VCaP (cell line): ENCODE measurements around the gene MSRB3.

Experiments used
- H3K27ac ChIP-seq: fragments of 450-650 bp; 2 replicates; pipeline ENCODE4 v1.5.1; 2017
- TF ChIP-seq, protein P1 (sequence below): fragments of 450-650 bp; conservative IDR thresholded peaks from 2 replicates; pipeline ENCODE4 v1.5.1; 2017; ENCODE audit warnings: mild to moderate bottlenecking, moderate library complexity

Gene MSRB3

DNA sequence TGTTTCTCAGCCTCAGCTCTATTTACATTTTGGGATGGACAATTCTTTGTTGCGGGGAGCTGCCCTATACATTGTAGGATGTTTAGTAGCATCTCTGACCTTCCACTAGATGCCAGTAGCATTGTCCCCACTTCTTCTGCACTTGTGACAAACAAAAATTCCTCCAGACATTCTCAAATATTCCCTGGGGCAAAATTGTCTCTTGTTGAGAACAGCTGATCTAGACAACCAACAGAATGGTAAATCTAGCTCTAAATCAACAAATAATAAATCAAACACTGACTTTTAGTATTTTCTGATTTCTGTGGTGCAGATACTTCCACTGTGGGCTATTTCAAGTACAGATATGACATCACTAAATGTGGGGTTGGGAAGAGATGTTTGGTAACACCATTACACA, 60.7 kb downstream of the MSRB3 start:
- H3K27ac ChIP-seq: no peak overlapping the region
- TF ChIP-seq, protein P1, sequence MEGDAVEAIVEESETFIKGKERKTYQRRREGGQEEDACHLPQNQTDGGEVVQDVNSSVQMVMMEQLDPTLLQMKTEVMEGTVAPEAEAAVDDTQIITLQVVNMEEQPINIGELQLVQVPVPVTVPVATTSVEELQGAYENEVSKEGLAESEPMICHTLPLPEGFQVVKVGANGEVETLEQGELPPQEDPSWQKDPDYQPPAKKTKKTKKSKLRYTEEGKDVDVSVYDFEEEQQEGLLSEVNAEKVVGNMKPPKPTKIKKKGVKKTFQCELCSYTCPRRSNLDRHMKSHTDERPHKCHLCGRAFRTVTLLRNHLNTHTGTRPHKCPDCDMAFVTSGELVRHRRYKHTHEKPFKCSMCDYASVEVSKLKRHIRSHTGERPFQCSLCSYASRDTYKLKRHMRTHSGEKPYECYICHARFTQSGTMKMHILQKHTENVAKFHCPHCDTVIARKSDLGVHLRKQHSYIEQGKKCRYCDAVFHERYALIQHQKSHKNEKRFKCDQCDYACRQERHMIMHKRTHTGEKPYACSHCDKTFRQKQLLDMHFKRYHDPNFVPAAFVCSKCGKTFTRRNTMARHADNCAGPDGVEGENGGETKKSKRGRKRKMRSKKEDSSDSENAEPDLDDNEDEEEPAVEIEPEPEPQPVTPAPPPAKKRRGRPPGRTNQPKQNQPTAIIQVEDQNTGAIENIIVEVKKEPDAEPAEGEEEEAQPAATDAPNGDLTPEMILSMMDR: no peak

DNA sequence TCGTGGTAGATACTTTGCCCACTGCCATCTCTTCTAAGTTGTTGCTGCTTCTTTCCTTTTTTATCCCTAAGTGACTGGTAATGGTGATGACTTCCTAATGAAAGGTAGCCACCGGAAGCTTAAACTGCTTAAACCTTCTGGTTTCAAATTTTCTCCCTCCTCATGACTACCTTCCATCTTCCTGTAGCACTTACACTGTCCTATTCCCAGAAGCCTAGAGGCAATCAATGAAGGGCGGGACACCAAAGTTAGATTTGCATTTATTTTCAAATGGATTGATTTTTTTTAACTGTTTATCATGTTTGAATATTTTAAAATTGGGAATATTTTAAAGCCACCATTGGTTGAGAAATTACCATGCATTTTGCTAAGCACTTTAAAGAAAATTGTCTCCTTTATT, 64.7 kb downstream of the MSRB3 start:
- H3K27ac ChIP-seq: no peak overlapping the region
- TF ChIP-seq, protein P1: no peak

DNA sequence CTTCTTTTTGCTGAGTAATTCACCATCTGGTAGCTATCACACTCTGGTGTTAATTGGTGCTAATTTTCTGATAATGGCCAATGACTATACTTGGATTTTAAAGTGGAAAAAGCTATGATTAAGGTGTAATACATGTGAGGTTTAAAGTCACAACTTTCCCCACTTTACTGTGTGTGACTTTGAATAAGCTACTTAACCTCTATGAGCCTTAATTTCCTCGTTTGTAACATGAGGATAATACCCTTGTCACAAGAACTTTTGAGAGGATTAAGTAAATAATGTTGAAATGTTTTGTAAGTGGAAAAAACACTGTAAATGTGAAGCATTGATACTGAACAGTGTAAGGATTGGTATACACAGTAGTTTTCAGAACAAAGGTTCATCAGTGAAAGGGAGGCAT, 65.3 kb downstream of the MSRB3 start:
- no peak overlapping the region for H3K27ac ChIP-seq
- TF ChIP-seq, protein P1: no peak

DNA sequence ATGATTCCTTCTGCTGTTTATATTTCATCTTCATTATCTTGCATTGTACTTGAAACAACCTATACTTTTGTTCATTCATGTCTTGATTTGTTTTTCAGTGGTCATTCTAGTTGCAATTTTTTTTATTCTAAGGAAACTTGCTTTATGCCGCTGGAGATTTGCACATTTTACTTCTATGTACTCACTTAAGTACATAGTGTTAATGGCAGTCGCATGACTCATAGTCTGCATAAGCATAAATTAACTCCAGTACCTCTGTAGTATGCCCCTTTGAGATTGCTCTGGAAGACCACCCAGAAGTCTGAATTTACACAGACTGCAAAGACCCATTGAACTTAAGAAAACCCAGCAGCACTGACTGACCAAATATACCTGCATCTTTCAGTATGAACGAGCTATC, 77.0 kb downstream of the MSRB3 start:
- TF ChIP-seq, protein P1: no peak
- H3K27ac ChIP-seq: no peak overlapping the region

DNA sequence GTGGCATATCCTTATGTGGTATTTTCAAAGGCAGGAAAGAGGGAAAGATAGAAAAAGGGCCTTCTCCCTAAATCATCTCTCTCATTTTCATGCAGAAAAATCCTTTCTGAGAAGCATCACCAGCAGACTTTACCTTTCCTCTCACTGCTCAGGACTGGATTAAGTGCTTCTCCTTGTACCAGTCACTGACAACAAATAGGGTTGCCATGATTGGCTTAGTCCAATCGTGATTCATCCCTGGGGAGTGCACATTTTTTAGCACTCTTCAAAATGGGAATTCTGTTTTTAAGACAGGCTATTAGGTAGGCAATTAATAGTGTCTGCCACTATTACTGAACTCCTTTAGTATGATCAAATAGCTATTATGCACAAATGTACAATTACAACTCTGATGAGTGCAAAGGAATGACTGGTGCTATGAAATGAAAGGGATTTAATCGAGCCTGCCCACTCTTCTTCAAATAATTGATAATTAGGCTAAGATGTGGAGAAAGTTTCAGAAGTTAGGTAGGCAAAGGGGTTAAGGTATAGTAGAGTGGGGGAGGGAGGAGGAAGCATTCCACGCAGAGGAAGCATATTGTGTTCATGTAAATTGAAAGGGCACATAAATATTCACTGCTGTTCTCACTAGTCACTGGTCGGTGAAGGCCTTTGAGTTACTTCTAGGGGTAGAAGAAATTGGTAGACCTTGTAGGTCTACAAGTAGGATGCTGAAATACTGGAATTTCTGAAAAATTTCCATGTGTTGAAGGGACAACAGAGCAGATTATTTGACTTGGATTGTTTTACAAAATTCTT, 84.0 kb downstream of the MSRB3 start:
- TF ChIP-seq, protein P1: no peak
- H3K27ac ChIP-seq: no peak overlapping the region

DNA sequence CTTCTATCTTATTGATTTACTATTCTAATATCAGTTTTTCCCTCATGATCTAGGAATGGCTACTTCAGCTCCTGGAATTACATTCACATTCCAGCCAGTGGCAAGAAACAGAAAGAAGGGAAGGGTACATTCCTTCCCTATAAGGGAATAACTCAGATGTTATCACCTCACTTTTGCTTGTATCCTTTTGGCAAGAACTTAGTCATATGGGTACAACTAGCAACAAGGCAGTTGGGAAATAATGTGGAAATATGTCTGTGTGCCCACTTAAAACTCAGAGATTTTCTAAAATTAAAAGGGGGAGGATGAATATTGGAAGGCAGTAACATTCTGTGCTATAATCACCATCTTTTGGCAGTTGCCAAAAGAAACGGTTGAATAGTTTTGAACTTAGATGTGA, 85.6 kb downstream of the MSRB3 start:
- no peak overlapping the region for H3K27ac ChIP-seq
- TF ChIP-seq, protein P1: no peak

DNA sequence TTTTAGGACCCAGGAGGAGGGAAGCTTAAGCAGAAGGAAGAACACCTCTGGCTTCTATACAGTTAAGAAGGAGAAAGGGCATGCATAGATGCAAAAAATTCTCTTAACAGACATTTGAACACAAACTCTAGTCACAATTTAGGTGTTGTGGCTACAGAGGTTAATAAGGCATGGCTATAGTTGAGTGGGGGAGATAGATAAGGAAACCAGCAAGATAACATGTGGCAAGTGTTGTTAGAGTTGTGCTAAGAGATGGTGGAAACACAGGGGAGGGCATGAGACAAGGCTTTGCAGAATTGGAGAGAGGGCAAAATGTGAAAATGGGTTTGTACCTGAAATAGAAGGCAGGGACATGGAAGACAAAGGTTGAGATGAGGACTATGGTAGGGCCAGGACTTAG, 88.9 kb downstream of the MSRB3 start:
- TF ChIP-seq, protein P1: no peak
- no peak overlapping the region for H3K27ac ChIP-seq
